GM23248 (cell line): Measurements from ENCODE around the gene SLFN12L.
A peak's percentile ranks its signal among the peaks of the same experiment; 100 is the strongest.

ENCODE experiments used
- EZH2 ChIP-seq: fragments of 200-600 bp; sonication (generic); IDR thresholded peaks from 2 replicates; pipeline ENCODE4 v1.6.1; 2018; ENCODE audit warnings: antibody characterized with exemption, mild to moderate bottlenecking; ENCODE audit not compliant: insufficient read depth, poor library complexity, severe bottlenecking
- EZH2phosphoT487 ChIP-seq: fragments of 200-600 bp; sonication (generic); IDR thresholded peaks from 2 replicates; pipeline ENCODE4 v1.6.1; 2018; ENCODE audit warnings: antibody characterized with exemption, moderate library complexity, mild to moderate bottlenecking, low read depth; ENCODE audit not compliant: insufficient read depth

GRCh38 chr17:35489944-35490343 lies 47.5 kb downstream of the SLFN12L start:
- TF ChIP-seq EZH2 (peak; percentile 77), EZH2phosphoT487 (no peak)
